ENCODE data around the gene WDR72.

Gene WDR72

DNA sequence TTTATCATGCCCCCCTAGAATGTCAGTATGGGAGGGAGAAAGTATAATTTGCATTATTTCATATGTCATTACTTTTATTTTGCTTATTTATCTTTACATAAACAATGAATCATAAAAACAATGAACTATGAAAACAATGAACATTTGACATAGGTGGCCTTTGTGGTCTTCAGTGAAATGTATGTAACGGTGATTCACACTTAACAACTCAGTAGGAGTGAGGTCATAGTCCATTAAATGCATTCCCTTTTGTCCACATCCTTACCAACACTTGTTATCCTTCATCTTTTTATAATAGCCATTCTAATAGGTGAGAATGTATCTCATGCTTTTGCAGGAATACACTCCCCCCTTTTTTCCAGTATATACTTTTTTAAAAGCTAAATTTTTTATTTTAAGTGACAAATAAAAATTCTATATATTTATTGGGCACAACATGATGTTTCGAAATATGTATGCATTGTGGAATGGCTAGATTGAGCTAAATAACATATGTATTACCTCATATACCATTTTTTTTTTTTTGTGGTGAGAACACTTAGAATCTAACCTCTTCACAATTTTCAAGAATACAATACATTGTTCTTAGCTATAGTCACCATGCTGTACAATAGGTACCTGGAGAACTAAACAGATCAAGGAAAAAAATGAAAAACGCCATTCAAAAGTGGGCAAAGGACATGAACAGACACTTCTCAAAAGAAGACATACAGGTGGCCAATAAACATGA lies 189.5 kb downstream of the WDR72 start:
- TF ChIP-seq, protein P1, sequence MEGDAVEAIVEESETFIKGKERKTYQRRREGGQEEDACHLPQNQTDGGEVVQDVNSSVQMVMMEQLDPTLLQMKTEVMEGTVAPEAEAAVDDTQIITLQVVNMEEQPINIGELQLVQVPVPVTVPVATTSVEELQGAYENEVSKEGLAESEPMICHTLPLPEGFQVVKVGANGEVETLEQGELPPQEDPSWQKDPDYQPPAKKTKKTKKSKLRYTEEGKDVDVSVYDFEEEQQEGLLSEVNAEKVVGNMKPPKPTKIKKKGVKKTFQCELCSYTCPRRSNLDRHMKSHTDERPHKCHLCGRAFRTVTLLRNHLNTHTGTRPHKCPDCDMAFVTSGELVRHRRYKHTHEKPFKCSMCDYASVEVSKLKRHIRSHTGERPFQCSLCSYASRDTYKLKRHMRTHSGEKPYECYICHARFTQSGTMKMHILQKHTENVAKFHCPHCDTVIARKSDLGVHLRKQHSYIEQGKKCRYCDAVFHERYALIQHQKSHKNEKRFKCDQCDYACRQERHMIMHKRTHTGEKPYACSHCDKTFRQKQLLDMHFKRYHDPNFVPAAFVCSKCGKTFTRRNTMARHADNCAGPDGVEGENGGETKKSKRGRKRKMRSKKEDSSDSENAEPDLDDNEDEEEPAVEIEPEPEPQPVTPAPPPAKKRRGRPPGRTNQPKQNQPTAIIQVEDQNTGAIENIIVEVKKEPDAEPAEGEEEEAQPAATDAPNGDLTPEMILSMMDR (IDR thresholded peaks at IDR 0.05; ENCODE audit: low read depth, low read length, poor library complexity, severe bottlenecking) = no peak
- no peak for TF ChIP-seq EZH2phosphoT487 (IDR thresholded peaks at IDR 0.05; ENCODE audit: borderline replicate concordance, low read length)
- Histone ChIP-seq H3K9me2 (replicated peaks; ENCODE audit: control insufficient read depth, low read length) (no peaks in the 10 kb centered on the region), H3K27ac (ENCODE audit: low read depth, low read length) (no peak overlapping the region), H3K27me3 (ENCODE audit: control insufficient read depth, low read length) (no peaks in the 10 kb centered on the region), H3K79me2 (ENCODE audit: control insufficient read depth, low read length) (no peaks in the 10 kb centered on the region), H3K4me2 (ENCODE audit: low read length) (no peak overlapping the region), H3F3A (ENCODE audit: control insufficient read depth, insufficient read depth) (no peaks in the 10 kb centered on the region), H4K20me1 (ENCODE audit: control insufficient read depth, insufficient read depth, low read depth, low read length) (no peaks in the 10 kb centered on the region), H3K9me3 (ENCODE audit: control insufficient read depth, insufficient read depth, low read length) (no peaks in the 10 kb centered on the region), H3K4me1 (ENCODE audit: control insufficient read depth, low read length) (no peaks in the 10 kb centered on the region), H3K4me3 (ENCODE audit: low read length) (no peak overlapping the region), H3K36me3 (ENCODE audit: control insufficient read depth, low read length) (no peaks in the 10 kb centered on the region)

DNA sequence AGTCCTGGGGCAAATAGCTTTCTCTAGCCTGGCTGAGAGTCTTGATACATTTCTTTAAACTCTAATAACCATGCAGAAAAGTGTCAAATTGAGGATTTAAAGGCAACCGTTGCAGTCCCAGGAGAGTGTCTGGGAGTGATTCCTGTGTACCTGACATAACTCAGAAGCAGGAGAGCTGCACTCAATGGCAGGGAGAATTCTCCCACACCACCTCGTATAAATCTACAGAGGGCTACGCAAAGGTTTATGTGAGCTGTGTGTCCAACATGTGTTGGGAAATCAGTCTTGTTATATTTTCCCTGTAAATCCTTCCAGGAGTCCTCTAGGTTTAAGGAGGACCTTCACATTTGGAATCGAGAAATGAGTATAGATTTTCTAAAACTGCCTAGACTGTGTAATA lies 192.6 kb downstream of the WDR72 start:
- Histone ChIP-seq H3K27ac (ENCODE audit: low read depth, low read length) (no peak overlapping the region), H3K79me2 (ENCODE audit: control insufficient read depth, low read length) (no peaks in the 10 kb centered on the region), H3K4me3 (ENCODE audit: low read length) (no peak overlapping the region), H3K27me3 (ENCODE audit: control insufficient read depth, low read length) (no peaks in the 10 kb centered on the region), H4K20me1 (ENCODE audit: control insufficient read depth, insufficient read depth, low read depth, low read length) (no peaks in the 10 kb centered on the region), H3K9me2 (replicated peaks; ENCODE audit: control insufficient read depth, low read length) (no peaks in the 10 kb centered on the region), H3K4me2 (ENCODE audit: low read length) (no peak overlapping the region), H3F3A (ENCODE audit: control insufficient read depth, insufficient read depth) (no peaks in the 10 kb centered on the region), H3K36me3 (ENCODE audit: control insufficient read depth, low read length) (no peaks in the 10 kb centered on the region), H3K4me1 (ENCODE audit: control insufficient read depth, low read length) (no peaks in the 10 kb centered on the region), H3K9me3 (ENCODE audit: control insufficient read depth, insufficient read depth, low read length) (no peaks in the 10 kb centered on the region)
- TF ChIP-seq EZH2phosphoT487 (IDR thresholded peaks at IDR 0.05; ENCODE audit: borderline replicate concordance, low read length) = no peak
- TF ChIP-seq, protein P1 (IDR thresholded peaks at IDR 0.05; ENCODE audit: low read depth, low read length, poor library complexity, severe bottlenecking) = no peak

DNA sequence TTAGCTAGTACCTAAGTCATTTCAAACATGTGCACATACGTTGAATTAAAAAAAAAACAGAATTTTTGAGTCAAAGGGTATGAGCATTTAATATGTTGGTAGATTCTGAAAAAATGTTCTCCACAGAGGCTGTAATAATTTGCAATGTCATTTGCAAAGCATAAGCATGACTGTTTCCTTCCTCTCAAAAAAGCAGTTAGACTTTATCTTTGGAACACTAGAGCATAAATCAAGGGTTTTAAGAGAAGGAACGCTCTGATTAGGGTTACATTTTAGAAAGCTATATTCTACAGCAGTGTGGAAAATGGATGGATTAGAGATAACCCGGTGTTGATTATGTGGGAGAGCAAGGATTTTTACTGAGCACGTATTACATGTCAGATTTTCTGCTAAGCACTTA lies 193.7 kb downstream of the WDR72 start:
- TF ChIP-seq EZH2phosphoT487 (IDR thresholded peaks at IDR 0.05; ENCODE audit: borderline replicate concordance, low read length) = no peak
- TF ChIP-seq, protein P1 (IDR thresholded peaks at IDR 0.05; ENCODE audit: low read depth, low read length, poor library complexity, severe bottlenecking) = no peak
- H3K27me3 ChIP-seq (ENCODE audit: control insufficient read depth, low read length) = no peaks in the 10 kb centered on the region
- H3K36me3 ChIP-seq (ENCODE audit: control insufficient read depth, low read length) = no peaks in the 10 kb centered on the region
- no peaks in the 10 kb centered on the region for H3K9me2 ChIP-seq (replicated peaks; ENCODE audit: control insufficient read depth, low read length)
- no peak overlapping the region for H3K4me3 ChIP-seq (ENCODE audit: low read length)
- no peaks in the 10 kb centered on the region for H3F3A ChIP-seq (ENCODE audit: control insufficient read depth, insufficient read depth)
- no peak overlapping the region for H3K4me2 ChIP-seq (ENCODE audit: low read length)
- no peaks in the 10 kb centered on the region for H4K20me1 ChIP-seq (ENCODE audit: control insufficient read depth, insufficient read depth, low read depth, low read length)
- no peaks in the 10 kb centered on the region for H3K79me2 ChIP-seq (ENCODE audit: control insufficient read depth, low read length)
- no peaks in the 10 kb centered on the region for H3K4me1 ChIP-seq (ENCODE audit: control insufficient read depth, low read length)
- no peak overlapping the region for H3K27ac ChIP-seq (ENCODE audit: low read depth, low read length)
- no peaks in the 10 kb centered on the region for H3K9me3 ChIP-seq (ENCODE audit: control insufficient read depth, insufficient read depth, low read length)
